ENCODE measurements around the gene CDCA8. TPM values are rescaled to one million over a fixed set of nuclear protein-coding genes. Genes with fewer than 3 reads are reported as not detected.

CDCA8 gene
- total RNA-seq, 1 experiment from 2014 or later, result 57.9 TPM

DNA sequence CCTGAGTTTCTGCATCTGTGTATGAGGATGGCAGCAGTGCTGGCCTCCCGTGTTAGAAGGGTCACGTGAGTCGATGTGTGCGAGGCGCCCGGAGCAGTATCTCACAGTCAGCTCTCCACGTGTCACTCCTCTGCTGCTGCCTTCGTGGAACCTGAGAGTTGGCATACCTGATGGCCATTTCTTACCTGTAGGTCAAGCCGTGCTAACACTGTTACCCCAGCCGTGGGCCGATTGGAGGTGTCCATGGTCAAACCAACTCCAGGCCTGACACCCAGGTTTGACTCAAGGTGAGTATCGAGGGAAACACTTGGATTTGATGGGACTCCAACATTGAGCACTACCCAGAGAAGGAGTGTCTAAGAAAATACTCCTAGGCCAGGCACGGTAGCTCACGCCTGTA is 10.7 kb downstream of the CDCA8 start:
- CTCF ChIA-PET, result no interaction called here
- H4K20me1 ChIP-seq (ENCODE audit: insufficient read depth), result peaks cover under 1% of the 10 kb centered on the region; the same call in 1 of the 2 replicates
- no peaks in the 10 kb centered on the region for H3K4me1 ChIP-seq (replicated peaks; ENCODE audit: insufficient read depth)
- intact Hi-C loops (cut with micrococcal nuclease; ENCODE audit: unreplicated experiment), result no loop called here
- no peaks in the 10 kb centered on the region for H3K9me3 ChIP-seq (ENCODE audit: insufficient read depth, low read depth)
- H3K4me3 ChIP-seq, result no peak overlapping the region
- H3K9me2 ChIP-seq (ENCODE audit: insufficient read depth), result no peaks in the 10 kb centered on the region
- no peaks in the 10 kb centered on the region; the same call in 1 of the 2 replicates for H3F3A ChIP-seq (ENCODE audit: insufficient read depth, low read depth)
- TF ChIP-seq, protein P1, sequence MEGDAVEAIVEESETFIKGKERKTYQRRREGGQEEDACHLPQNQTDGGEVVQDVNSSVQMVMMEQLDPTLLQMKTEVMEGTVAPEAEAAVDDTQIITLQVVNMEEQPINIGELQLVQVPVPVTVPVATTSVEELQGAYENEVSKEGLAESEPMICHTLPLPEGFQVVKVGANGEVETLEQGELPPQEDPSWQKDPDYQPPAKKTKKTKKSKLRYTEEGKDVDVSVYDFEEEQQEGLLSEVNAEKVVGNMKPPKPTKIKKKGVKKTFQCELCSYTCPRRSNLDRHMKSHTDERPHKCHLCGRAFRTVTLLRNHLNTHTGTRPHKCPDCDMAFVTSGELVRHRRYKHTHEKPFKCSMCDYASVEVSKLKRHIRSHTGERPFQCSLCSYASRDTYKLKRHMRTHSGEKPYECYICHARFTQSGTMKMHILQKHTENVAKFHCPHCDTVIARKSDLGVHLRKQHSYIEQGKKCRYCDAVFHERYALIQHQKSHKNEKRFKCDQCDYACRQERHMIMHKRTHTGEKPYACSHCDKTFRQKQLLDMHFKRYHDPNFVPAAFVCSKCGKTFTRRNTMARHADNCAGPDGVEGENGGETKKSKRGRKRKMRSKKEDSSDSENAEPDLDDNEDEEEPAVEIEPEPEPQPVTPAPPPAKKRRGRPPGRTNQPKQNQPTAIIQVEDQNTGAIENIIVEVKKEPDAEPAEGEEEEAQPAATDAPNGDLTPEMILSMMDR (conservative IDR thresholded peaks at IDR 0.05), result no peak
- TF ChIP-seq EZH2 (IDR thresholded peaks at IDR 0.05; ENCODE audit: low read depth), result no peak
- no peak overlapping the region for H2AFZ ChIP-seq
- H3K79me2 ChIP-seq (ENCODE audit: low read depth), result no peaks in the 10 kb centered on the region
- POLR2A ChIA-PET (ENCODE audit: unreplicated experiment), result no interaction called here
- BruUV-seq (replicated peaks), result no TSS peak
- DNase-seq, result no peak
- no peak overlapping the region for H3K4me2 ChIP-seq
- no peaks in the 10 kb centered on the region for H3K27me3 ChIP-seq (ENCODE audit: insufficient read depth, low read depth)
- H3K36me3 ChIP-seq (ENCODE audit: low read depth), result peaks cover 26% of the 10 kb centered on the region
- H3K27ac ChIP-seq, result no peak overlapping the region

DNA sequence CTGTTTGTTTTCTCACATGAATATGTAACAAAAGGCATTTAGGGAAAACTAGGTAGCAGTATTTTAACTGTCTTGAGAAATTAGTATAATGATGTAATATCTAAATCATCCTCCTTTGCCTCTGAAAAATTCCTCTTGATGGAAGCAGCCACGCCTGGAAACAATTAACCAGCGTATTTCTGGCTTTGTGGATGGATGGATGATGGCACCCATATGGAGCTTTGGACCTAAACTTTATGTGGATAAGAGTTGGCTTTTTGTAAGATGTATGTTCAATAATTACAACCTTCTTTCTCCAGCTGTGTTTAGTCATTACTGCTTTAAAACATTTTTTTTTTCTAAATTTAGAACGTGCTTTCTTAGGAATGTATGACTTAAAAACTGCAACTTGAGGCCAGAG is 12.7 kb downstream of the CDCA8 start:
- ChIA-PET POLR2A (ENCODE audit: unreplicated experiment) (no interaction called here), CTCF (no interaction called here)
- intact Hi-C loops (cut with micrococcal nuclease; ENCODE audit: unreplicated experiment), result no loop called here
- H3K36me3 ChIP-seq (ENCODE audit: low read depth), result peaks cover 30% of the 10 kb centered on the region
- no peaks in the 10 kb centered on the region for H3K9me3 ChIP-seq (ENCODE audit: insufficient read depth, low read depth)
- H3K4me3 ChIP-seq, result no peak overlapping the region
- no TSS peak for BruUV-seq (replicated peaks)
- no peaks in the 10 kb centered on the region for H3K9me2 ChIP-seq (ENCODE audit: insufficient read depth)
- no peak for TF ChIP-seq EZH2 (IDR thresholded peaks at IDR 0.05; ENCODE audit: low read depth)
- TF ChIP-seq, protein P1 (conservative IDR thresholded peaks at IDR 0.05), result no peak
- DNase-seq, result no peak
- no peaks in the 10 kb centered on the region for H3K79me2 ChIP-seq (ENCODE audit: low read depth)
- H4K20me1 ChIP-seq (ENCODE audit: insufficient read depth), result no peaks in the 10 kb centered on the region
- no peaks in the 10 kb centered on the region for H3K27me3 ChIP-seq (ENCODE audit: insufficient read depth, low read depth)
- H3K4me2 ChIP-seq, result no peak overlapping the region
- no peaks in the 10 kb centered on the region for H3K4me1 ChIP-seq (replicated peaks; ENCODE audit: insufficient read depth)
- H3F3A ChIP-seq (ENCODE audit: insufficient read depth, low read depth), result peaks cover 8% of the 10 kb centered on the region; the same call in 1 of the 2 replicates
- H2AFZ ChIP-seq, result no peak overlapping the region
- H3K27ac ChIP-seq, result no peak overlapping the region

DNA sequence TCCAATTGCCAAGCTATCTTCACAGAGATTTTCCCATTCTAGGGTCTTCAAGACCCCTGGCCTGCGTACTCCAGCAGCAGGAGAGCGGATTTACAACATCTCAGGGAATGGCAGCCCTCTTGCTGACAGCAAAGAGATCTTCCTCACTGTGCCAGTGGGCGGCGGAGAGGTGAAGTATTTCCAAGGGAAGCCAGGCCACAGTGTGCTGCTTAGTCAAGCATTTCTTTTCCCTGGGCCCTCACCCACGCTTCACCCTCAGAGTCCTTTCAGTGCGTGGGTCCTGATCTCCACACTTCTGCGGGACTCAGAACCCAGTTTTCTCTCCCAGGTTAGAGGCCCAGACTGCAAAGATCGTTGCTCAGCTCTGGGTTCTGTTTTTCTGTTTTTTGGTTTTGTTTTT is 13.1 kb downstream of the CDCA8 start:
- H2AFZ ChIP-seq, result no peak overlapping the region
- CTCF ChIA-PET, result no interaction called here
- H3K36me3 ChIP-seq (ENCODE audit: low read depth), result peaks cover 28% of the 10 kb centered on the region

More for the DNA sequence above, 13.1 kb downstream of the CDCA8 start:
- Histone ChIP-seq H3K9me3 (ENCODE audit: insufficient read depth, low read depth) (no peaks in the 10 kb centered on the region), H3K9me2 (ENCODE audit: insufficient read depth) (no peaks in the 10 kb centered on the region), H3K4me3 (no peak overlapping the region), H3K4me2 (no peak overlapping the region), H3F3A (ENCODE audit: insufficient read depth, low read depth) (peaks cover 8% of the 10 kb centered on the region; the same call in 1 of the 2 replicates), H4K20me1 (ENCODE audit: insufficient read depth) (no peaks in the 10 kb centered on the region), H3K4me1 (replicated peaks; ENCODE audit: insufficient read depth) (no peaks in the 10 kb centered on the region), H3K27ac (no peak overlapping the region), H3K27me3 (ENCODE audit: insufficient read depth, low read depth) (no peaks in the 10 kb centered on the region), H3K79me2 (ENCODE audit: low read depth) (no peaks in the 10 kb centered on the region)
- TF ChIP-seq, protein P1 (conservative IDR thresholded peaks at IDR 0.05), result no peak
- no peak for TF ChIP-seq EZH2 (IDR thresholded peaks at IDR 0.05; ENCODE audit: low read depth)
- POLR2A ChIA-PET (ENCODE audit: unreplicated experiment), result no interaction called here
- BruUV-seq (replicated peaks), result no TSS peak
- intact Hi-C loops (cut with micrococcal nuclease; ENCODE audit: unreplicated experiment), result no loop called here
- DNase-seq, result no peak

All from PC-9 (cell line).